K562 (cell line): Measurements from ENCODE around the gene GBX1. TPM values are rescaled to one million over a fixed set of nuclear protein-coding genes. Genes with fewer than 3 reads are reported as not detected.

Source experiments
- CTBP1 ChIP-seq: fragments of 450-650 bp; IDR thresholded peaks from 2 replicates; pipeline ENCODE4 v1.6.1; 2016; ENCODE audit warnings: borderline replicate concordance
- FOXA3 ChIP-seq, 2 experiments: fragments of 450-650 bp in 1 of 2; sonication (generic) in 1 of 2; formaldehyde crosslinking; IDR thresholded peaks in 1 of 2; conservative IDR thresholded peaks in 1 of 2; 2 replicates each; pipeline versions ENCODE4 v1.4.0 to v1.8.0; 2020 to 2022; ENCODE audit warnings: mild to moderate bottlenecking in 2 of 2, missing genetic modification reagents in 1 of 2
- NFATC3 ChIP-seq: fragments of 450-650 bp; IDR thresholded peaks from 2 replicates; pipeline ENCODE4 v1.6.1; 2017; ENCODE audit warnings: mild to moderate bottlenecking
- RAD21 ChIP-seq, 2 experiments: fragments of 250-450 bp in 1 of 2; fragments of 450-650 bp in 1 of 2; sonication (Bioruptor Pico) in 1 of 2; formaldehyde crosslinking in 1 of 2; IDR thresholded peaks in 1 of 2; conservative IDR thresholded peaks in 1 of 2; 2 replicates each; pipeline versions ENCODE4 v1.4.0 to v1.8.0; 2020 to 2022; ENCODE audit warnings: mild to moderate bottlenecking in 2 of 2, moderate library complexity in 1 of 2
- THRAP3 ChIP-seq: fragments of 450-650 bp; IDR thresholded peaks from 2 replicates; pipeline ENCODE4 v1.6.1; 2016; ENCODE audit warnings: mild to moderate bottlenecking, inconsistent platforms, borderline replicate concordance
- XRCC5 ChIP-seq: fragments of 200-400 bp; formaldehyde crosslinking; IDR thresholded peaks from 2 replicates; pipeline ENCODE4 v1.6.1; 2017; ENCODE audit warnings: low read depth, mild to moderate bottlenecking, low read length
- ZEB2 ChIP-seq: fragments of 450-650 bp; IDR thresholded peaks from 2 replicates; pipeline ENCODE4 v1.6.1; 2016
- ZNF830 ChIP-seq: fragments of 250-450 bp; sonication (Bioruptor Pico); IDR thresholded peaks from 2 replicates; pipeline ENCODE4 v1.5.0; 2021; ENCODE audit warnings: mild to moderate bottlenecking
- polyA plus RNA-seq, 8 experiments: library from polyadenylated mRNA; depleted of rRNA in 4 of 8; stranded (reverse) in 5 of 8; unstranded in 3 of 8; fragments of >200 nt; fragmentation: Nextera tagmentation in 2 of 8; fragmentation: Illumina TruSeq in 1 of 8; extraction: Ambion mirVana in 2 of 8; extraction: Trizol in 1 of 8; gene quantifications; 2 replicates each; pipeline versions ENCODE4 v1.2.1 to v1.2.3, GENCODE V29; 2011 to 2014; ENCODE audit warnings: inconsistent platforms in 1 of 8, missing spikeins in 1 of 8
- total RNA-seq, 7 experiments: library from RNA; depleted of rRNA in 6 of 7; stranded (reverse); fragments of >200 nt in 6 of 7; fragmentation: Illumina TruSeq in 2 of 7; extraction: Trizol in 2 of 7; gene quantifications; 2 replicates each; pipeline versions ENCODE4 v1.2.1 to v1.2.3, GENCODE V29; 2011 to 2021; ENCODE audit warnings: low replicate concordance in 1 of 7
- TF ChIP-seq, protein P1 (sequence below): sonication (generic); formaldehyde crosslinking; IDR thresholded peaks from 2 replicates; pipeline ENCODE4 v1.8.1; 2023; ENCODE audit warnings: mild to moderate bottlenecking, missing genetic modification reagents
- TF ChIP-seq, protein P2 (sequence below): sonication (generic); formaldehyde crosslinking; IDR thresholded peaks from 2 replicates; pipeline ENCODE4 v1.8.1; 2022; ENCODE audit warnings: missing genetic modification reagents
- TF ChIP-seq, protein P3 (sequence below), 3 experiments: IDR thresholded peaks in 2 of 3; conservative IDR thresholded peaks in 1 of 3; 2 replicates each; pipeline ENCODE4 v1.5.1; 2011 to 2012; ENCODE audit warnings: low read length in 3 of 3, mild to moderate bottlenecking in 3 of 3, control low read depth in 2 of 3, improper control_type of control experiment in 1 of 3, inconsistent platforms in 1 of 3, low read depth in 1 of 3, mixed read lengths in 1 of 3, moderate library complexity in 1 of 3; ENCODE audit not compliant: insufficient read depth in 2 of 3
- TF ChIP-seq, protein P4 (sequence below): fragments of 250-450 bp; sonication (Bioruptor Pico); IDR thresholded peaks from 2 replicates; pipeline ENCODE4 v1.5.0; 2021
- TF ChIP-seq, protein P5 (sequence below): sonication (generic); formaldehyde crosslinking; IDR thresholded peaks from 2 replicates; pipeline ENCODE4 v1.8.1; 2023; ENCODE audit warnings: mild to moderate bottlenecking, missing genetic modification reagents
- TF ChIP-seq, protein P6 (sequence below): fragments of 450-650 bp; IDR thresholded peaks from 2 replicates; pipeline ENCODE4 v1.7.1; 2018; ENCODE audit warnings: mild to moderate bottlenecking, low read depth; ENCODE audit not compliant: partially characterized antibody

The GBX1 gene
- total and polyA plus RNA-seq, 9 of the 15 experiments (the other 6 are each of a cell fraction or from before 2014, with no cell fraction given), result not detected

DNA sequence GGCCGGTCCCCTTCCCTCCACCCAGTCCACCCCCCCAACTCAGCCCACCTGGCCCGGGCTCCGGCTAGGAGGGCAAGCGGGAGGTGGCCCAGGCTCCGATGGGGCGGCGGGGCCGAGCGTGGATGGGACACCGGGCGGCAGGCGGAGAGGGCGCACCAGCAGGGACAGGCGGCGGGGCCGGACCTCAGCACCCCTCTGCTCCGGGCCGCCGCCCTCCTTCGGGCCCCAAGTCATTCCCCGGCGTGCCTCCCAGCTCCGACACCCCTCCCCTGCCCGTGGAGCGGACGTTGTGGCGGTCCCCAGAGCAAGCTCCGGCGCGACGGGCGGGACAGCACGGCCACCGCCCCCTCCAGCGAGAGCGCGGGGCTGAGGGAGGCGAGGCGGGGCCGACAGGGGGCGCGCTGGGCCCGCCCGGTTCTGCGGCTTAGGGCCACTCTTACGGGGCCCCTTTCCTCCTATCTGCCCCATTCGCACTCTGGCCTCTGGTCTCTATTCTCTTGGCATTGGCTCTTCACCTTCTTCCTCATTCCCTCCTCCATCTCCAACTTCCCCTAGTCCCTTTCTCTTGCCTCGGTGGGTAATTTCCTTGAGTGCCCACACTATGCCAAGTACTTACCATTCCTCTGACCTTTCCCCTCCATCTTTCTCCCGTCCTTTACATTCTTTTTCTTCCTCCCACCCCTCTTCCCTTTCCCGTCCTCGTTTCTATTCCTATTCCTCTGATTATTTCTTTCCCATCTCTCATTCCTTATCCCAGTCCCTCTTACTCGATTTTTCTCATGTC, 701 bp upstream of the GBX1 start (continued):
- TF ChIP-seq, protein P1, sequence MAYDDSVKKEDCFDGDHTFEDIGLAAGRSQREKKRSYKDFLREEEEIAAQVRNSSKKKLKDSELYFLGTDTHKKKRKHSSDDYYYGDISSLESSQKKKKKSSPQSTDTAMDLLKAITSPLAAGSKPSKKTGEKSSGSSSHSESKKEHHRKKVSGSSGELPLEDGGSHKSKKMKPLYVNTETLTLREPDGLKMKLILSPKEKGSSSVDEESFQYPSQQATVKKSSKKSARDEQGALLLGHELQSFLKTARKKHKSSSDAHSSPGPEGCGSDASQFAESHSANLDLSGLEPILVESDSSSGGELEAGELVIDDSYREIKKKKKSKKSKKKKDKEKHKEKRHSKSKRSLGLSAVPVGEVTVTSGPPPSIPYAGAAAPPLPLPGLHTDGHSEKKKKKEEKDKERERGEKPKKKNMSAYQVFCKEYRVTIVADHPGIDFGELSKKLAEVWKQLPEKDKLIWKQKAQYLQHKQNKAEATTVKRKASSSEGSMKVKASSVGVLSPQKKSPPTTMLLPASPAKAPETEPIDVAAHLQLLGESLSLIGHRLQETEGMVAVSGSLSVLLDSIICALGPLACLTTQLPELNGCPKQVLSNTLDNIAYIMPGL (CRISPR knock-in tag), result 0 out of 2 replicates have a peak, but pooled peaks have one; percentile 70
- TF ChIP-seq, protein P2, sequence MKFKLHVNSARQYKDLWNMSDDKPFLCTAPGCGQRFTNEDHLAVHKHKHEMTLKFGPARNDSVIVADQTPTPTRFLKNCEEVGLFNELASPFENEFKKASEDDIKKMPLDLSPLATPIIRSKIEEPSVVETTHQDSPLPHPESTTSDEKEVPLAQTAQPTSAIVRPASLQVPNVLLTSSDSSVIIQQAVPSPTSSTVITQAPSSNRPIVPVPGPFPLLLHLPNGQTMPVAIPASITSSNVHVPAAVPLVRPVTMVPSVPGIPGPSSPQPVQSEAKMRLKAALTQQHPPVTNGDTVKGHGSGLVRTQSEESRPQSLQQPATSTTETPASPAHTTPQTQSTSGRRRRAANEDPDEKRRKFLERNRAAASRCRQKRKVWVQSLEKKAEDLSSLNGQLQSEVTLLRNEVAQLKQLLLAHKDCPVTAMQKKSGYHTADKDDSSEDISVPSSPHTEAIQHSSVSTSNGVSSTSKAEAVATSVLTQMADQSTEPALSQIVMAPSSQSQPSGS (CRISPR knock-in tag), result no peak
- TF ChIP-seq, protein P3, sequence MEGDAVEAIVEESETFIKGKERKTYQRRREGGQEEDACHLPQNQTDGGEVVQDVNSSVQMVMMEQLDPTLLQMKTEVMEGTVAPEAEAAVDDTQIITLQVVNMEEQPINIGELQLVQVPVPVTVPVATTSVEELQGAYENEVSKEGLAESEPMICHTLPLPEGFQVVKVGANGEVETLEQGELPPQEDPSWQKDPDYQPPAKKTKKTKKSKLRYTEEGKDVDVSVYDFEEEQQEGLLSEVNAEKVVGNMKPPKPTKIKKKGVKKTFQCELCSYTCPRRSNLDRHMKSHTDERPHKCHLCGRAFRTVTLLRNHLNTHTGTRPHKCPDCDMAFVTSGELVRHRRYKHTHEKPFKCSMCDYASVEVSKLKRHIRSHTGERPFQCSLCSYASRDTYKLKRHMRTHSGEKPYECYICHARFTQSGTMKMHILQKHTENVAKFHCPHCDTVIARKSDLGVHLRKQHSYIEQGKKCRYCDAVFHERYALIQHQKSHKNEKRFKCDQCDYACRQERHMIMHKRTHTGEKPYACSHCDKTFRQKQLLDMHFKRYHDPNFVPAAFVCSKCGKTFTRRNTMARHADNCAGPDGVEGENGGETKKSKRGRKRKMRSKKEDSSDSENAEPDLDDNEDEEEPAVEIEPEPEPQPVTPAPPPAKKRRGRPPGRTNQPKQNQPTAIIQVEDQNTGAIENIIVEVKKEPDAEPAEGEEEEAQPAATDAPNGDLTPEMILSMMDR (IDR thresholded peaks at IDR 0.05 in 2 of 3, conservative IDR thresholded peaks at IDR 0.05 in 1 of 3; ENCODE audit: insufficient read depth in 2 of 3, low read depth in 1 of 3, low read length in 3 of 3), result peak; percentile 82 to 95 (median 92)
- no peak for TF ChIP-seq ZEB2
- TF ChIP-seq CTBP1, result peak; percentile 87
- TF ChIP-seq XRCC5, result peak; percentile 97
- TF ChIP-seq, protein P4, sequence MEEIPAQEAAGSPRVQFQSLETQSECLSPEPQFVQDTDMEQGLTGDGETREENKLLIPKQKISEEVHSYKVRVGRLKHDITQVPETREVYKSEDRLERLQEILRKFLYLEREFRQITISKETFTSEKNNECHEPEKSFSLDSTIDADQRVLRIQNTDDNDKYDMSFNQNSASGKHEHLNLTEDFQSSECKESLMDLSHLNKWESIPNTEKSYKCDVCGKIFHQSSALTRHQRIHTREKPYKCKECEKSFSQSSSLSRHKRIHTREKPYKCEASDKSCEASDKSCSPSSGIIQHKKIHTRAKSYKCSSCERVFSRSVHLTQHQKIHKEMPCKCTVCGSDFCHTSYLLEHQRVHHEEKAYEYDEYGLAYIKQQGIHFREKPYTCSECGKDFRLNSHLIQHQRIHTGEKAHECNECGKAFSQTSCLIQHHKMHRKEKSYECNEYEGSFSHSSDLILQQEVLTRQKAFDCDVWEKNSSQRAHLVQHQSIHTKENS (CRISPR knock-in tag), result no peak
- no peak for TF ChIP-seq NFATC3
- TF ChIP-seq, protein P5, sequence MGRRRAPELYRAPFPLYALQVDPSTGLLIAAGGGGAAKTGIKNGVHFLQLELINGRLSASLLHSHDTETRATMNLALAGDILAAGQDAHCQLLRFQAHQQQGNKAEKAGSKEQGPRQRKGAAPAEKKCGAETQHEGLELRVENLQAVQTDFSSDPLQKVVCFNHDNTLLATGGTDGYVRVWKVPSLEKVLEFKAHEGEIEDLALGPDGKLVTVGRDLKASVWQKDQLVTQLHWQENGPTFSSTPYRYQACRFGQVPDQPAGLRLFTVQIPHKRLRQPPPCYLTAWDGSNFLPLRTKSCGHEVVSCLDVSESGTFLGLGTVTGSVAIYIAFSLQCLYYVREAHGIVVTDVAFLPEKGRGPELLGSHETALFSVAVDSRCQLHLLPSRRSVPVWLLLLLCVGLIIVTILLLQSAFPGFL (CRISPR knock-in tag), result no peak
- no peak for TF ChIP-seq FOXA3 (CRISPR knock-in tag; conservative IDR thresholded peaks at IDR 0.05 in 1 of 2, IDR thresholded peaks at IDR 0.05 in 1 of 2)
- TF ChIP-seq, protein P6, sequence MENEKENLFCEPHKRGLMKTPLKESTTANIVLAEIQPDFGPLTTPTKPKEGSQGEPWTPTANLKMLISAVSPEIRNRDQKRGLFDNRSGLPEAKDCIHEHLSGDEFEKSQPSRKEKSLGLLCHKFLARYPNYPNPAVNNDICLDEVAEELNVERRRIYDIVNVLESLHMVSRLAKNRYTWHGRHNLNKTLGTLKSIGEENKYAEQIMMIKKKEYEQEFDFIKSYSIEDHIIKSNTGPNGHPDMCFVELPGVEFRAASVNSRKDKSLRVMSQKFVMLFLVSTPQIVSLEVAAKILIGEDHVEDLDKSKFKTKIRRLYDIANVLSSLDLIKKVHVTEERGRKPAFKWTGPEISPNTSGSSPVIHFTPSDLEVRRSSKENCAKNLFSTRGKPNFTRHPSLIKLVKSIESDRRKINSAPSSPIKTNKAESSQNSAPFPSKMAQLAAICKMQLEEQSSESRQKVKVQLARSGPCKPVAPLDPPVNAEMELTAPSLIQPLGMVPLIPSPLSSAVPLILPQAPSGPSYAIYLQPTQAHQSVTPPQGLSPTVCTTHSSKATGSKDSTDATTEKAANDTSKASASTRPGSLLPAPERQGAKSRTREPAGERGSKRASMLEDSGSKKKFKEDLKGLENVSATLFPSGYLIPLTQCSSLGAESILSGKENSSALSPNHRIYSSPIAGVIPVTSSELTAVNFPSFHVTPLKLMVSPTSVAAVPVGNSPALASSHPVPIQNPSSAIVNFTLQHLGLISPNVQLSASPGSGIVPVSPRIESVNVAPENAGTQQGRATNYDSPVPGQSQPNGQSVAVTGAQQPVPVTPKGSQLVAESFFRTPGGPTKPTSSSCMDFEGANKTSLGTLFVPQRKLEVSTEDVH, result peak; percentile 58
- peak; percentile 46 to 54 for TF ChIP-seq RAD21 (CRISPR knock-in tag; conservative IDR thresholded peaks at IDR 0.05 in 1 of 2, IDR thresholded peaks at IDR 0.05 in 1 of 2)
- no peak for TF ChIP-seq ZNF830 (CRISPR knock-in tag)
- TF ChIP-seq THRAP3, result peak; percentile 71; the same call in 1 of the 2 replicates
